ENCODE results near the gene DIDO1. TPM values are rescaled to one million over a fixed set of nuclear protein-coding genes. Genes with fewer than 3 reads are reported as not detected.

Gene DIDO1
- total and polyA plus RNA-seq, 9 of the 15 experiments (the other 6 are each of a cell fraction or from before 2014, with no cell fraction given), result 4.4 to 46.8 (median 31.2) TPM

- Histone ChIP-seq H3K36me3 (ENCODE audit: control insufficient read depth, insufficient read depth, low read length) (no peaks in the 10 kb centered on the region), H3K4me2 (ENCODE audit: insufficient read depth, low read length) (no peak overlapping the region), H3K79me2 (ENCODE audit: control insufficient read depth, insufficient read depth, low read length) (no peaks in the 10 kb centered on the region), H3K9me1 (ENCODE audit: control insufficient read depth, insufficient read depth, low read length) (no peaks in the 10 kb centered on the region), H4K20me1 (replicated peaks; ENCODE audit: control insufficient read depth, insufficient read depth, low read length) (no peaks in the 10 kb centered on the region), H3K27me3 (ENCODE audit: control insufficient read depth in 2 of 2, insufficient read depth in 2 of 2, low read length in 2 of 2) (peaks cover 0 to 9% of the 10 kb centered on the region in 2 experiments; a peak in 2 of 5 replicates), H3K4me1 (replicated peaks in 1 of 2; ENCODE audit: control insufficient read depth in 2 of 2, insufficient read depth in 2 of 2, low read length in 2 of 2) (peaks cover 6 to 37% of the 10 kb centered on the region in 2 experiments; a peak in 4 of 5 replicates), H3K27ac (ENCODE audit: extremely low read depth, low read depth, low read length) (no peak overlapping the region), H3K9me3 (replicated peaks; ENCODE audit: control insufficient read depth, insufficient read depth, low read depth, low read length) (no peaks in the 10 kb centered on the region), H3K9ac (ENCODE audit: insufficient read depth in 1 of 2, low read depth in 2 of 2, low read length in 2 of 2) (peak overlapping the region in 1 of 2 experiments; percentile 10; a peak in 1 of 4 replicates), H2AFZ (ENCODE audit: low read depth, low read length) (no peak overlapping the region), H3K4me3 (no peak overlapping the region)
- intact Hi-C loops (cut with micrococcal nuclease) (no loop called here), in situ Hi-C loops (cut with MboI) (no loop called here)
- no TSS peak for BruUV-seq (replicated peaks)
- FAIRE-seq, result no peak
- no peak for ATAC-seq
- WGBS (ENCODE audit: insufficient coverage, low coverage, missing lambda C conversion rate), result 56% methylated on average over 11 of the region's 11 CpGs
- TF ChIP-seq ZNF24 (IDR thresholded peaks at IDR 0.05) (no peak), POLR2G (IDR thresholded peaks at IDR 0.05; ENCODE audit: low read depth, low read length) (0 out of 2 replicates have a peak, but pooled peaks have one; percentile 4)
- no peak for DNase-seq (ENCODE audit: extremely low read depth in 1 of 4, low spot score in 3 of 4)
- ChIA-PET POLR2A (interaction anchor here (1.0 kb wide), 1 partner anchor 11 kb away, joined by 4 read pairs; no protein-coding TSS in a partner anchor), CTCF (ENCODE audit: low intra/inter-chr PET ratio) (no interaction called here)
Observed at GRCh38 chr20:62839816-62840215, 86.5 kb downstream of the DIDO1 start.

GRCh38 chr20:62839261-62839660 lies 87.0 kb downstream of the DIDO1 start:
- no peak for FAIRE-seq
- TF ChIP-seq ZC3H8 (IDR thresholded peaks at IDR 0.05) (no peak), DEAF1 (CRISPR knock-in tag; IDR thresholded peaks at IDR 0.05) (no peak), NEUROD1 (IDR thresholded peaks at IDR 0.05; ENCODE audit: borderline replicate concordance, low read depth, low read length, partially characterized antibody) (no peak), BRCA1 (IDR thresholded peaks at IDR 0.05) (no peak), BRCA1 (CRISPR knock-in tag; IDR thresholded peaks at IDR 0.05) (no peak), MLX (CRISPR knock-in tag; conservative IDR thresholded peaks at IDR 0.05) (no peak), ZNF24 (IDR thresholded peaks at IDR 0.05) (no peak), MBD1 (CRISPR knock-in tag; IDR thresholded peaks at IDR 0.05) (no peak), MXD1 (CRISPR knock-in tag; IDR thresholded peaks at IDR 0.05; ENCODE audit: borderline replicate concordance, poor library complexity, severe bottlenecking) (no peak)

More at GRCh38 chr20:62839261-62839660, 87.0 kb downstream of the DIDO1 start:
- no peaks in the 10 kb centered on the region for H3K9me3 ChIP-seq (replicated peaks; ENCODE audit: control insufficient read depth, insufficient read depth, low read depth, low read length)
- no peaks in the 10 kb centered on the region for H3K9me1 ChIP-seq (ENCODE audit: control insufficient read depth, insufficient read depth, low read length)
- H3K9ac ChIP-seq (ENCODE audit: insufficient read depth in 1 of 2, low read depth in 2 of 2, low read length in 2 of 2), result no peak overlapping the region
- ChIA-PET POLR2A (interaction anchor here (0.7 to 1.0 kb wide), 2 partner anchors 11 to 952 kb away, joined by 3 to 4 read pairs; no protein-coding TSS in a partner anchor), CTCF (ENCODE audit: low intra/inter-chr PET ratio) (no interaction called here)
- no peak overlapping the region for H3K27ac ChIP-seq (ENCODE audit: extremely low read depth, low read depth, low read length)
- no peak for DNase-seq (ENCODE audit: extremely low read depth in 1 of 4, low spot score in 3 of 4)
- in situ Hi-C loops (cut with MboI), result no loop called here
- no peak overlapping the region for H2AFZ ChIP-seq (ENCODE audit: low read depth, low read length)
- WGBS (ENCODE audit: insufficient coverage, low coverage, missing lambda C conversion rate), result 71% methylated on average over 8 of the region's 8 CpGs
- H3K36me3 ChIP-seq (ENCODE audit: control insufficient read depth, insufficient read depth, low read length), result no peaks in the 10 kb centered on the region
- H3K79me2 ChIP-seq (ENCODE audit: control insufficient read depth, insufficient read depth, low read length), result no peaks in the 10 kb centered on the region
- peaks cover 0 to 9% of the 10 kb centered on the region in 2 experiments; a peak in 2 of 5 replicates for H3K27me3 ChIP-seq (ENCODE audit: control insufficient read depth in 2 of 2, insufficient read depth in 2 of 2, low read length in 2 of 2)
- intact Hi-C loops (cut with micrococcal nuclease), result no loop called here
- no peak overlapping the region for H3K4me2 ChIP-seq (ENCODE audit: insufficient read depth, low read length)
- H3K4me1 ChIP-seq (replicated peaks in 1 of 2; ENCODE audit: control insufficient read depth in 2 of 2, insufficient read depth in 2 of 2, low read length in 2 of 2), result peaks cover 6 to 37% of the 10 kb centered on the region in 2 experiments; a peak in 4 of 5 replicates
- no peak for ATAC-seq
- H4K20me1 ChIP-seq (replicated peaks; ENCODE audit: control insufficient read depth, insufficient read depth, low read length), result no peaks in the 10 kb centered on the region
- no TSS peak for BruUV-seq (replicated peaks)
- no peak overlapping the region for H3K4me3 ChIP-seq

All from K562 (cell line).